HG03025 (cell line): ENCODE measurements around the gene CRACR2A.

ENCODE experiments used
- ATAC-seq: cut with Tn5 transposase; IDR thresholded peaks from one replicate; pipeline ENCODE4 v1.9.1; 2021; ENCODE audit warnings: mild to moderate bottlenecking, moderate library complexity; ENCODE audit not compliant: unreplicated experiment, low FRiP score

Gene CRACR2A

GRCh38 chr12:3752741-3753486 is at the start of gene CRACR2A:
TSS of gene CRACR2A (minus strand) at chr12:3753109. CDS start at chr12:3696999, 56,110 bp downstream.
- peak; percentile 85 for ATAC-seq

GRCh38 chr12:3797531-3798048 is 44.7 kb upstream of the CRACR2A start:
- no peak for ATAC-seq

DNA sequence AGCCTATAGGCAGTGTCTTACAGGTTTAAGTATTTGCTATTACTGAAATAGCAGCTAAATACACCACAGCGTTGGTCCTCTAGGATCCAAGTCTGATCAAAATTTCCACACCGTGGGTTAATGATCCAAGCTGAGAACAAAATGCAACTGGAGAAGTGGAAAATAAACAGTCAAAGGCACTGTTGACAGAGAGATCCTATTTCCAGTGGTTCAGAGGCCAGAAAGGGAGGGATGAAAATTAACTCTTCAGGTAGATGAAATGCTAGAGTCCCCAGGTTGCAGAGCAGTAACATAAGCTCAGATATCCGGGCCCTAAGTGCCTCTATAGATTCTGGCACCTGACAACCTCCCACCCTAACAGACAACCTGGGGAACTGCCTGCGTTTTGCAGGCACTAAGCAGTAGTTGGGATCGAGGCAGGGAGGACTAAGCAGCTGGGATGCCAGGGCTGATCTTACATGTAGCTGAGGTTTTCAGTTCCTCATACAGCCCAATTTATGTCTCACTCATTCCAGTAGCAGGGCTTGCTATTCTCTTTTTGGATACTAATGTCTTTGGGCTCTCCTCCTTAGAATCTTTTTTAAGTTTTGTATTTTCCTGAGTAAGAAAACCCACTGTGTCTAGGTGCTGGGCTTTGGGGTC is 42.7 kb upstream of the CRACR2A start:
- ATAC-seq, result no peak

- no peak for ATAC-seq
Measured at GRCh38 chr12:3795066-3795465, 42.2 kb upstream of the CRACR2A start.

- ATAC-seq, result no peak
Measured at GRCh38 chr12:3792623-3793288, 39.8 kb upstream of the CRACR2A start.

- ATAC-seq, result no peak
Measured at GRCh38 chr12:3791256-3791874, 38.5 kb upstream of the CRACR2A start.

GRCh38 chr12:3790642-3791041 is 37.7 kb upstream of the CRACR2A start:
- ATAC-seq, result no peak

- ATAC-seq, result no peak
Measured at GRCh38 chr12:3789838-3790237, 36.9 kb upstream of the CRACR2A start.

DNA sequence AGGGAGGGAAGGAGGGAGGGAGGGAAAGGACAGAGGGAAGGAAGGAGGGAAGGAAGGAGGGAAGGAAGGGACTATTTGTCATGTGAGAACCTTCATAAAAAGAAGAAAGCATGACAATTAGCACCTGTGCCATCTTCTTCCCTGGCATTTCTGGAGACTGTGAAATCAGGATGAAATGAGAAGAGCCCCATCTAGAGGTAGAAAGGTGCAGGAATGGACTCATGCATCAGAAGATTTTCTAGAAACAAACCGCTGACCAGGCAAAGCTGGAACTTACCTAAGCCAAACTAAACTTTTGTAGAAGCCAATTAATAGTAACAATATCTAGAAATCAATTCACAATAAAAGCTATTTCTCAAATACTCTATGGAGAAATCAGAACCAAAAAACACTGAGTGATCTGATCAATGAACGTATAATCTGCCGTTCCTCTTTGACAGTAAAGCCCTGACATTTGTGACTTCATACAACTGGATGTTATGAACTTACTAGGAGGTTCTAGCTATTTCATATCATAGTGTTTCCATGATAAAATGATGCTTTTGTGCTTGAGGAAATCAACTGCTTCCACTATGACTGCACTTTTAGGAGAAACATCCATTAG is 24.4 kb upstream of the CRACR2A start:
- ATAC-seq, result no peak

- ATAC-seq, result no peak
Measured at GRCh38 chr12:3775385-3776035, 22.6 kb upstream of the CRACR2A start.

DNA sequence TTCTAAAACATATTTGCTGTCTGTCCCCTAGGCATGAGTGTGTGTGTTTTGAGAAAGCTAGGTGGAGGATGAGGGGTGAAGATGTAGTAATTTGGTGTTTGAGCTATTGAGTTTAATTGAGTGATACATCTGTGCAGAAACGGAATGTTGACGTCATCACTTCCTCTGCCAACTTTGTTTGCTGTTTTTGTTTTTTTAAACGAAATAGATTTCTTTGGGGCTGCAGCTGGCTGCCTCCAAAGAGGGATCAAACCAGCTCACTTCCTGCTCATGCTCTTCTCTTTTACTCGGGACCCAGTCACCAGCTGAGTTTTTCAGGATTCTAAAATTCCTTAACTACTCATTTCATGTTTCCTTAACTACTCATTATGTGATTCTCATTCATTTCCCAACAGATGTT is 19.5 kb upstream of the CRACR2A start:
- no peak for ATAC-seq

GRCh38 chr12:3771853-3772252 is 18.9 kb upstream of the CRACR2A start:
- ATAC-seq, result no peak

DNA sequence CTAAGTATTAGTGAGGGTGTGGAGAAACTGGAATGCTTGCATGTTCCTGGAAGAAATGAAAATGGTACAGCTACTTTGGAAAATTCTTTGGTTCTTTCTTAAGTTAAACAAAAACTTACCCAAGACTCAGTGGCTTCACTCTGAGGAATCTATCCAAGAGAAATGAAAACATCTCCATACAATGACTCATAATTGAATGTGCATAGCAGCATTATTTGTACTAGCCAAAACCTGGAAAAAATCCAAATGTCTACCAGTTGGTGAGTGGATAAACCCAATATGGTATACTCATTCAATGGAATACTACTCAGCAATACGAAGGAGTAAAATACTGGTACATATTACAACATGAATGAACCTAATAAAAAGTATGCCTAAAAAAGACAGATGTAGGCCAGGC is 18.0 kb upstream of the CRACR2A start:
- no peak for ATAC-seq

- no peak for ATAC-seq
Measured at GRCh38 chr12:3768911-3769447, 16.1 kb upstream of the CRACR2A start.

GRCh38 chr12:3761116-3761735 is 8.3 kb upstream of the CRACR2A start:
- no peak for ATAC-seq

DNA sequence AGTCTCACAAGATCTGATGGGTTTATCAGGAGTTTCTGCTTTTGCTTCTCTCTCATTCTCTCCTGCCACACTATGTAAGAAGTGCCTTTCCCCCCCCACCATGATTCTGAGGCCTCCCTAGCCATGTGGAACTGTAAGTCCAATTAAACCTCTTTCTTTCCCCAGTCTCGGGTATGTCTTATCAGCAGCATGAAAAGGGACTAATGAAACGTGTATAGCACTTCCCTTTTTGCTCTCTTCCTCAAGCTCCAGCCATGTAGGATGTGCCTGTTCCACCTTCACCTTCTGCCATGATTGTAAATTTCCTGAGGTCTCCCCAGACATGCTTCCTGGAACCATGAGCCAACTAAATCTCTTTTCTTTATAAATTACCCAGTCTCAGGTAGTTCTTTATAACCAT is 7.0 kb upstream of the CRACR2A start:
- no peak for ATAC-seq

DNA sequence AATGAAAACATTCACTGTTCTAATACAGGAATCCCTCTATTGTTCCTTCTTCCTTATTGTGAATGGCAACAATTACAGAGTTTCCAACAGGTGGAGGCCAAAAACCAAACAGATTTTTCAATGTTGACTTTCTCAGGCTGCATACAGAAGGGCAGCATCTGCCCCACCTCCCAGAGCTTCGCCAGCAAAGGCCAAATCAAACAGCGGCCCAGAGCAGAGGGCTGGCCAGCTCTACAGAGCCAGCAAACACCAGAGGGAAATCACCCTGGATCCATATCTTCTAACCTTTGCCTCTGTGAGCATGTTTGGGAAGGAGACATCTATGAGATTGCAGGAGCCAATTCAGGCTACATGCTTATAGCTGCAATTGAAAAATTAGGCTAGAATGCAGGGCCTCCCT is 4.4 kb upstream of the CRACR2A start:
- ATAC-seq, result no peak

- ATAC-seq, result no peak
Measured at GRCh38 chr12:3755898-3756297, 3.0 kb upstream of the CRACR2A start.

DNA sequence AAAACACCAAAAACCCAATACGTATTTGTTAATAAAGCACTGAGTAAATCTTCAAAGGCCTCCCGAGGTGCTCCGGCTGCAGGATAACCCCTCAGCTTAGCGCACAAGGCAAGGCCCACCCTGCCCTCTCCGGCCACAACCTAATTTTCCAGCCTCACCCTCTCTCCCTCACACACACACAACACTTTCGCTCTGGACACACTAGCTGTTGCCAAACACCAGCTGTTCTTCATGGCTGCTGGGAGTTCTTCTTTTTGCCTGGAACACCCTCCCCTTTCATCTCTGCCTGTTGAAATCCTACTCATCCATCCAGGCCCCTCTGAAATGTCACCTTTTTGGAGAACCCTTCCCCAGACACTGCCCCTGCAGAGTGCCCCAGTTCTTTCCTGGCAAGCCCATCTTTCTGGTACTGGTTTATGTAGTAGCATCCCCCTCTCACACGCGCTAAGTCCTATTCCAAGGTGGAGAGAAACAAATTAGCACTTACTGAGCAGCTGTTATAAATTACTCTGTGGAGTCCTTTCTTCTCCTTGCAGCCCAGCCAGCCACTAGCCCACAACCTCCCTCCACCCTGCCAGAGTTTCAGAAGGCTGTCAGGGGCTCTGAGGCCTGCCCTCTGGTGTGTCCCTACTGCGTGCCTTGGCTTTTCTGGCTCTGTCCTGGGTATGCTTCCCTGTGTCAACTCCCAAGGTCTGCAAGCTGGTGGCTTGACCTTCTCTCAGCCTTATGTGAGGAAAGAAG is 805 bp upstream of the CRACR2A start:
- ATAC-seq, result no peak
